G401 (cell line): ENCODE data around the gene DGKI. TPM values are rescaled to one million over a fixed set of nuclear protein-coding genes. Genes with fewer than 3 reads are reported as not detected.

Source experiments
- DNase-seq: peaks from one replicate; pipeline ENCODE4 v3.0.0-alpha.2; 2015; ENCODE audit warnings: low spot score
- in situ Hi-C: cut with HindIII; loops from 2 replicates; pipeline ENCODE4 v1.10.0; 2016; ENCODE audit warnings: low sequenced_read_pairs, mixed read lengths
- total RNA-seq: library from RNA; depleted of rRNA; stranded (reverse); fragments of >200 nt; shearing (Covaris generic); gene quantifications from 2 replicates; pipeline ENCODE4 v1.2.3, GENCODE V29; 2014; rRNA removed

Gene DGKI
- 0.06 TPM in 1 of 2 replicates, not detected in the other for total RNA-seq

- in situ Hi-C loops = no loop called here
- peak; percentile 85 for DNase-seq
These were observed at the start of gene DGKI for GRCh38 chr7:137846827-137847567. TSS of gene DGKI (minus strand) at chr7:137846974.

GRCh38 chr7:137895301-137896221, 48.8 kb upstream of the DGKI start:
- in situ Hi-C loops = no loop called here

GRCh38 chr7:137893143-137893742, 46.5 kb upstream of the DGKI start:
- in situ Hi-C loops = no loop called here
- no peak for DNase-seq

More at GRCh38 chr7:137895301-137896221, 48.8 kb upstream of the DGKI start:
- no peak for DNase-seq

GRCh38 chr7:137891016-137891655, 44.4 kb upstream of the DGKI start:
- no peak for DNase-seq

GRCh38 chr7:137890449-137890921, 43.7 kb upstream of the DGKI start:
- in situ Hi-C loops = no loop called here

More at GRCh38 chr7:137891016-137891655, 44.4 kb upstream of the DGKI start:
- in situ Hi-C loops = no loop called here

GRCh38 chr7:137888241-137888640, 41.5 kb upstream of the DGKI start:
- DNase-seq = no peak
- in situ Hi-C loops = no loop called here

More at GRCh38 chr7:137890449-137890921, 43.7 kb upstream of the DGKI start:
- DNase-seq = no peak

- DNase-seq = no peak
- in situ Hi-C loops = no loop called here
These were observed 40.0 kb upstream of the DGKI start for GRCh38 chr7:137886746-137887145.

GRCh38 chr7:137886281-137886680, 39.5 kb upstream of the DGKI start:
- DNase-seq = no peak
- in situ Hi-C loops = no loop called here

GRCh38 chr7:137885678-137886077, 38.9 kb upstream of the DGKI start:
- DNase-seq = no peak
- in situ Hi-C loops = no loop called here

- no peak for DNase-seq
- in situ Hi-C loops = no loop called here
These were observed 36.0 kb upstream of the DGKI start for GRCh38 chr7:137882806-137883205.

GRCh38 chr7:137882261-137882668, 35.5 kb upstream of the DGKI start:
- DNase-seq = peak; percentile 10
- in situ Hi-C loops = no loop called here

- in situ Hi-C loops = no loop called here
- no peak for DNase-seq
These were observed 35.0 kb upstream of the DGKI start for GRCh38 chr7:137881607-137882260.

- in situ Hi-C loops = no loop called here
- no peak for DNase-seq
These were observed 33.7 kb upstream of the DGKI start for GRCh38 chr7:137880432-137880831.

- no peak for DNase-seq
- in situ Hi-C loops = no loop called here
These were observed 32.8 kb upstream of the DGKI start for GRCh38 chr7:137879357-137880158.

- DNase-seq = peak; percentile 10
- in situ Hi-C loops = no loop called here
These were observed 31.7 kb upstream of the DGKI start for GRCh38 chr7:137878333-137878961.

GRCh38 chr7:137877027-137877675, 30.4 kb upstream of the DGKI start:
- in situ Hi-C loops = no loop called here
- no peak for DNase-seq

GRCh38 chr7:137875746-137876145, 29.0 kb upstream of the DGKI start:
- in situ Hi-C loops = no loop called here
- no peak for DNase-seq
